ENCODE measurements around the gene GPR160. TPM values are rescaled to one million over a fixed set of nuclear protein-coding genes. Genes with fewer than 3 reads are reported as not detected.

GPR160 gene
- total RNA-seq, 1 experiment from 2014 or later = 15.7 TPM

- Histone ChIP-seq H3K9me3 (ENCODE audit: low read length) (no peaks in the 10 kb centered on the region), H3K4me1 (ENCODE audit: insufficient read depth, low read length) (no peaks in the 10 kb centered on the region; the same call in 1 of the 2 replicates), H3K4me2 (ENCODE audit: low read length) (no peak overlapping the region), H3K27me3 (ENCODE audit: low read length) (no peaks in the 10 kb centered on the region), H3K27ac (ENCODE audit: low read length) (no peak overlapping the region), H3K9ac (ENCODE audit: low read length) (no peak overlapping the region), H2AFZ (ENCODE audit: low read length) (no peak overlapping the region), H3K79me2 (ENCODE audit: low read length) (no peaks in the 10 kb centered on the region), H3F3A (ENCODE audit: low read length, unreplicated experiment) (no peaks in the 10 kb centered on the region), H3K36me3 (ENCODE audit: low read depth, low read length) (0 out of 2 replicates have a peak, but pooled peaks cover 1% of the 10 kb centered on the region), H3K4me3 (ENCODE audit: low read length) (no peak overlapping the region), H3K9me2 (replicated peaks; ENCODE audit: low read length) (no peaks in the 10 kb centered on the region), H4K20me1 (ENCODE audit: low read length) (no peaks in the 10 kb centered on the region)
- CTCF ChIA-PET = interaction anchor here (0.6 kb wide), 1 partner anchor 75 kb away, joined by 3 read pairs; no protein-coding TSS in a partner anchor
- intact Hi-C loops (cut with micrococcal nuclease) = no loop called here
- DNase-seq (peak; percentile 22), ATAC-seq (no peak)
- BruUV-seq (replicated peaks) = no TSS peak
- peak; percentile 49 for TF ChIP-seq CTCF (conservative IDR thresholded peaks at IDR 0.05; ENCODE audit: low read depth, low read length)
- no peak for TF ChIP-seq EZH2phosphoT487 (IDR thresholded peaks at IDR 0.05; ENCODE audit: borderline replicate concordance, low read length)
- no peak for TF ChIP-seq EZH2 (IDR thresholded peaks at IDR 0.05; ENCODE audit: low read length, unreplicated experiment)
- POLR2A ChIA-PET (ENCODE audit: unreplicated experiment) = interaction anchor here (0.6 kb wide), 1 partner anchor 106 kb away, joined by 13 read pairs; no protein-coding TSS in a partner anchor
Measured at GRCh38 chr3:170078620-170079281, 41.0 kb downstream of the GPR160 start.

GRCh38 chr3:170079536-170080165 lies 41.9 kb downstream of the GPR160 start:
- no peaks in the 10 kb centered on the region for H4K20me1 ChIP-seq (ENCODE audit: low read length)
- H3K36me3 ChIP-seq (ENCODE audit: low read depth, low read length) = 0 out of 2 replicates have a peak, but pooled peaks cover 5% of the 10 kb centered on the region
- H3K4me2 ChIP-seq (ENCODE audit: low read length) = no peak overlapping the region
- ChIA-PET CTCF (interaction anchor here (0.6 kb wide), 2 partner anchors 75 to 304 kb away, joined by 3 to 5 read pairs; no protein-coding TSS in a partner anchor), POLR2A (ENCODE audit: unreplicated experiment) (no interaction called here)
- DNase-seq (no peak), ATAC-seq (no peak)
- H3K27me3 ChIP-seq (ENCODE audit: low read length) = no peaks in the 10 kb centered on the region
- no peaks in the 10 kb centered on the region for H3K9me3 ChIP-seq (ENCODE audit: low read length)
- H3K9me2 ChIP-seq (replicated peaks; ENCODE audit: low read length) = no peaks in the 10 kb centered on the region
- BruUV-seq (replicated peaks) = no TSS peak
- H3K4me3 ChIP-seq (ENCODE audit: low read length) = no peak overlapping the region
- no peaks in the 10 kb centered on the region for H3F3A ChIP-seq (ENCODE audit: low read length, unreplicated experiment)
- H3K4me1 ChIP-seq (ENCODE audit: insufficient read depth, low read length) = no peaks in the 10 kb centered on the region; the same call in 1 of the 2 replicates
- TF ChIP-seq EZH2 (IDR thresholded peaks at IDR 0.05; ENCODE audit: low read length, unreplicated experiment) (no peak), EZH2phosphoT487 (IDR thresholded peaks at IDR 0.05; ENCODE audit: borderline replicate concordance, low read length) (no peak), CTCF (conservative IDR thresholded peaks at IDR 0.05; ENCODE audit: low read depth, low read length) (no peak)
- no peak overlapping the region for H3K27ac ChIP-seq (ENCODE audit: low read length)
- intact Hi-C loops (cut with micrococcal nuclease) = no loop called here
- H3K9ac ChIP-seq (ENCODE audit: low read length) = no peak overlapping the region
- H3K79me2 ChIP-seq (ENCODE audit: low read length) = no peaks in the 10 kb centered on the region
- H2AFZ ChIP-seq (ENCODE audit: low read length) = no peak overlapping the region

- Histone ChIP-seq H4K20me1 (ENCODE audit: low read length) (no peaks in the 10 kb centered on the region), H3K9ac (ENCODE audit: low read length) (no peak overlapping the region), H3K79me2 (ENCODE audit: low read length) (no peaks in the 10 kb centered on the region), H3K27ac (ENCODE audit: low read length) (no peak overlapping the region), H3K4me1 (ENCODE audit: insufficient read depth, low read length) (no peaks in the 10 kb centered on the region; the same call in 1 of the 2 replicates), H3K27me3 (ENCODE audit: low read length) (no peaks in the 10 kb centered on the region), H3K9me2 (replicated peaks; ENCODE audit: low read length) (no peaks in the 10 kb centered on the region), H3F3A (ENCODE audit: low read length, unreplicated experiment) (no peaks in the 10 kb centered on the region), H2AFZ (ENCODE audit: low read length) (no peak overlapping the region), H3K9me3 (ENCODE audit: low read length) (no peaks in the 10 kb centered on the region), H3K4me2 (ENCODE audit: low read length) (no peak overlapping the region), H3K4me3 (ENCODE audit: low read length) (no peak overlapping the region), H3K36me3 (ENCODE audit: low read depth, low read length) (peaks cover 10% of the 10 kb centered on the region; the same call in 1 of the 2 replicates)
- no TSS peak for BruUV-seq (replicated peaks)
- DNase-seq (no peak), ATAC-seq (no peak)
- POLR2A ChIA-PET (ENCODE audit: unreplicated experiment) = no interaction called here
- no peak for TF ChIP-seq EZH2phosphoT487 (IDR thresholded peaks at IDR 0.05; ENCODE audit: borderline replicate concordance, low read length)
- no peak for TF ChIP-seq EZH2 (IDR thresholded peaks at IDR 0.05; ENCODE audit: low read length, unreplicated experiment)
- TF ChIP-seq CTCF (conservative IDR thresholded peaks at IDR 0.05; ENCODE audit: low read depth, low read length) = no peak
- CTCF ChIA-PET = no interaction called here
- intact Hi-C loops (cut with micrococcal nuclease) = no loop called here
Measured at GRCh38 chr3:170080605-170081004, 42.8 kb downstream of the GPR160 start.

All from PC-3 (cell line).